IMR-90 (cell line): ENCODE results near the gene RETREG1. TPM values are rescaled to one million over a fixed set of nuclear protein-coding genes. Genes with fewer than 3 reads are reported as not detected.

Experiments used
- ATAC-seq: fragments of 200-7000 bp; cut with Tn5 transposase; 2 replicates; pipeline ENCODE4 v1.9.1; 2020; ENCODE audit warnings: low read depth, mild to moderate bottlenecking, moderate library complexity
- BruUV-seq: library from RNA; stranded (reverse); fragments of 400-500 nt; replicated peaks from 2 replicates; lab custom pipeline; 2021; lab: Mats Ljungman, UMichigan
- CTCF ChIA-PET: fragments of 300-600 bp; formaldehyde crosslinking; extraction: SDS; loops from one replicate; lab custom pipeline; 2021; ENCODE audit warnings: antibody characterized with exemption; lab: Yijun Ruan, JAX
- POLR2A ChIA-PET: fragments of 300-600 bp; sonication (Branson Sonifier 250); formaldehyde crosslinking; loops from one replicate; lab custom pipeline; 2022; ENCODE audit warnings: antibody characterized with exemption; ENCODE audit not compliant: unreplicated experiment; lab: Charles Lee
- DNase-seq: peaks from one replicate; pipeline ENCODE4 v3.0.0; 2013
- H2AFZ ChIP-seq: replicated peaks from 2 replicates; pipeline ENCODE3; 2013; ENCODE audit warnings: low read length, mild to moderate bottlenecking; ENCODE audit not compliant: poor library complexity
- H2AK5ac ChIP-seq: 2 replicates; pipeline ENCODE4 v1.6.1; 2013; ENCODE audit warnings: low read depth, low read length, inconsistent platforms
- H2AK9ac ChIP-seq: replicated peaks from 2 replicates; pipeline ENCODE3; 2013; ENCODE audit warnings: mild to moderate bottlenecking, low read depth, low read length, moderate library complexity; ENCODE audit not compliant: poor library complexity
- H2BK120ac ChIP-seq: 2 replicates; pipeline ENCODE4 v1.6.1; 2013; ENCODE audit warnings: low read depth, low read length, inconsistent platforms
- H2BK15ac ChIP-seq: 3 replicates; pipeline ENCODE4 v1.6.1; 2013; ENCODE audit warnings: low read depth, low read length, inconsistent platforms
- H2BK20ac ChIP-seq: 2 replicates; pipeline ENCODE4 v1.6.1; 2013; ENCODE audit warnings: low read depth, mild to moderate bottlenecking, inconsistent platforms, low read length, moderate library complexity
- H2BK5ac ChIP-seq: 2 replicates; pipeline ENCODE4 v1.6.1; 2013; ENCODE audit warnings: mild to moderate bottlenecking, low read depth, low read length, inconsistent platforms; ENCODE audit not compliant: poor library complexity, severe bottlenecking
- H3K14ac ChIP-seq: replicated peaks from 2 replicates; pipeline ENCODE4 v1.6.1; 2013; ENCODE audit warnings: low read depth, low read length, inconsistent platforms
- H3K18ac ChIP-seq: 2 replicates; pipeline ENCODE4 v1.6.1; 2013; ENCODE audit warnings: low read depth, low read length, control low read depth
- H3K23ac ChIP-seq: 2 replicates; pipeline ENCODE4 v1.6.1; 2013; ENCODE audit warnings: low read depth, low read length, inconsistent platforms
- H3K27ac ChIP-seq: 2 replicates; pipeline ENCODE4 v1.5.1; 2013; ENCODE audit warnings: mild to moderate bottlenecking, control low read depth, low read length; ENCODE audit not compliant: insufficient read depth
- H3K27me3 ChIP-seq: 2 replicates; pipeline ENCODE4 v1.6.1; 2013; ENCODE audit warnings: low read length; ENCODE audit not compliant: control insufficient read depth, insufficient read depth
- H3K36me3 ChIP-seq: 2 replicates; pipeline ENCODE4 v1.6.1; 2013; ENCODE audit warnings: low read length, mixed read lengths; ENCODE audit not compliant: control insufficient read depth, insufficient read depth
- H3K4ac ChIP-seq: 2 replicates; pipeline ENCODE4 v1.6.1; 2013; ENCODE audit warnings: low read depth, low read length, inconsistent platforms
- H3K4me1 ChIP-seq: 2 replicates; pipeline ENCODE4 v1.6.1; 2013; ENCODE audit warnings: low read length, mixed read lengths; ENCODE audit not compliant: control insufficient read depth, insufficient read depth
- H3K4me2 ChIP-seq: 2 replicates; pipeline ENCODE4 v1.6.1; 2013; ENCODE audit warnings: low read depth, mild to moderate bottlenecking, control low read depth, low read length, moderate library complexity
- H3K4me3 ChIP-seq: 2 replicates; pipeline ENCODE4 v1.5.1; 2013; ENCODE audit warnings: low read depth, mild to moderate bottlenecking, control low read depth, low read length, moderate library complexity; ENCODE audit not compliant: insufficient read depth
- H3K56ac ChIP-seq: 2 replicates; pipeline ENCODE4 v1.6.1; 2013; ENCODE audit warnings: low read length, inconsistent platforms; ENCODE audit not compliant: insufficient read depth; ENCODE audit errors: extremely low read depth
- H3K79me1 ChIP-seq, 2 experiments: 2 replicates each; pipeline ENCODE4 v1.6.1; 2013; ENCODE audit warnings: low read length in 2 of 2, inconsistent platforms in 1 of 2, low read depth in 1 of 2
- H3K9ac ChIP-seq: 2 replicates; pipeline ENCODE4 v1.6.1; 2013; ENCODE audit warnings: low read depth, low read length, control low read depth
- H3K9me1 ChIP-seq: 2 replicates; pipeline ENCODE4 v1.6.1; 2013; ENCODE audit warnings: low read length, inconsistent platforms; ENCODE audit not compliant: insufficient read depth
- H3K9me3 ChIP-seq: 2 replicates; pipeline ENCODE4 v1.6.1; 2013; ENCODE audit warnings: low read length; ENCODE audit not compliant: control insufficient read depth, insufficient read depth
- H4K20me1 ChIP-seq: 2 replicates; pipeline ENCODE4 v1.6.1; 2013; ENCODE audit warnings: low read length, inconsistent platforms; ENCODE audit not compliant: insufficient read depth
- H4K5ac ChIP-seq: 2 replicates; pipeline ENCODE4 v1.6.1; 2013; ENCODE audit warnings: mild to moderate bottlenecking, low read depth, low read length, control low read depth
- H4K8ac ChIP-seq, 2 experiments: 2 replicates each; pipeline ENCODE4 v1.6.1; 2013; ENCODE audit warnings: low read depth in 2 of 2, low read length in 2 of 2, control low read depth in 1 of 2, inconsistent platforms in 1 of 2
- H4K91ac ChIP-seq: 2 replicates; pipeline ENCODE4 v1.6.1; 2013; ENCODE audit warnings: low read depth, low read length, inconsistent platforms; ENCODE audit not compliant: insufficient read depth
- ELK1 ChIP-seq: fragments of 150-350 bp; IDR thresholded peaks from 2 replicates; pipeline ENCODE4 v1.6.1; 2016; ENCODE audit warnings: low read depth, mild to moderate bottlenecking, low read length, moderate library complexity, borderline replicate concordance
- MAZ ChIP-seq: IDR thresholded peaks from 2 replicates; pipeline ENCODE4 v1.6.1; 2012; ENCODE audit warnings: low read depth, mild to moderate bottlenecking, low read length, improper control_type of control experiment, moderate library complexity, borderline replicate concordance
- WGBS, 2 experiments: methylation state at CpG; one replicate each; pipeline versions ENCODE4 v1.1.5 to v1.1.7; 2013; ENCODE audit warnings: missing lambda C conversion rate in 2 of 2; ENCODE audit not compliant: insufficient read length in 1 of 2; ENCODE audit errors: extremely low coverage in 2 of 2; 5-methylcytosine and 5-hydroxymethylcytosine counted together
- dilution Hi-C: fragments of 300-500 bp; cut with HindIII; formaldehyde crosslinking; loops from one replicate; pipeline ENCODE4 v1.14.3; 2018; ENCODE audit warnings: low sequenced_read_pairs; ENCODE audit not compliant: unreplicated experiment
- in situ Hi-C: fragments of 300-500 bp; cut with MboI; formaldehyde crosslinking; loops from 3 replicates; pipeline ENCODE4 v1.14.3; 2019; ENCODE audit warnings: low sequenced_read_pairs, inconsistent platforms, mixed read lengths
- intact Hi-C: fragments of 100-400 bp; cut with micrococcal nuclease; formaldehyde crosslinking; loops from 2 replicates; pipeline ENCODE4 v1.10.0; 2022
- polyA plus RNA-seq, 3 experiments: library from polyadenylated mRNA; depleted of rRNA; stranded (reverse); fragments of >200 nt; gene quantifications; 2 replicates each; pipeline ENCODE4 v1.2.3, GENCODE V29; 2012; ENCODE audit warnings: low replicate concordance in 1 of 3
- total RNA-seq: library from RNA; depleted of rRNA; stranded (reverse); fragments of >200 nt; gene quantifications from 2 replicates; pipeline ENCODE4 v1.2.3, GENCODE V29; 2012

The RETREG1 gene
- total and polyA plus RNA-seq, 2 of the 4 experiments (the other 2 are of a cell fraction): not detected

GRCh38 chr5:16430349-16431089, 186.3 kb downstream of the RETREG1 start:
- Histone ChIP-seq H3K9me3 (no peaks in the 10 kb centered on the region), H2AK5ac (no peak overlapping the region), H3K79me1 (no peaks in the 10 kb centered on the region), H3K9ac (no peak overlapping the region), H4K91ac (no peak overlapping the region), H3K4ac (no peak overlapping the region), H2BK15ac (no peak overlapping the region), H2AK9ac (no peak overlapping the region), H3K27ac (no peak overlapping the region), H3K27me3 (peaks cover 11% of the 10 kb centered on the region), H2BK5ac (no peak overlapping the region), H3K4me2 (no peak overlapping the region), H4K8ac (no peak overlapping the region), H3K4me1 (no peaks in the 10 kb centered on the region), H3K14ac (no peak overlapping the region), H3K36me3 (no peaks in the 10 kb centered on the region), H4K5ac (no peak overlapping the region), H3K23ac (no peak overlapping the region), H2BK120ac (no peak overlapping the region), H2BK20ac (no peak overlapping the region), H4K20me1 (no peaks in the 10 kb centered on the region), H3K4me3 (no peak overlapping the region), H3K56ac (no peak overlapping the region), H2AFZ (no peak overlapping the region), H3K9me1 (no peaks in the 10 kb centered on the region), H3K18ac (no peak overlapping the region)
- ChIA-PET CTCF (no interaction called here), POLR2A (no interaction called here)
- in situ Hi-C loops: no loop called here
- TF ChIP-seq ELK1 (no peak), MAZ (no peak)
- intact Hi-C loops: no loop called here
- no TSS peak for BruUV-seq
- ATAC-seq: no peak
- dilution Hi-C loops: no loop called here
- no peak for DNase-seq
- WGBS, 2 experiments: 100% methylated on average over 1 of the region's 7 CpGs; no CpG with 5 or more reads in 1 of the 2 experiments
